NCI-H1417 (cell line): ENCODE measurements around the gene DENND1B.
"Not testable (repeated sequence)": the region's sequence is repeated elsewhere in the genome, so short reads cannot be mapped to it uniquely, and the experiment has no call there.

Source experiments
- DNase-seq, 3 experiments: peaks; one replicate each; lab custom pipeline; 2025; lab: John Stamatoyannopoulos, UW

Gene DENND1B

GRCh38 chr1:197783510-197783948, 8.2 kb upstream of the DENND1B start:
- DNase-seq = no peak

- DNase-seq = no peak
Measured at GRCh38 chr1:197782722-197783360, 7.6 kb upstream of the DENND1B start.

- no peak for DNase-seq
Measured at GRCh38 chr1:197781968-197782721, 6.9 kb upstream of the DENND1B start.

GRCh38 chr1:197779921-197780320, 4.6 kb upstream of the DENND1B start:
- DNase-seq = no peak

GRCh38 chr1:197778366-197778945, 3.2 kb upstream of the DENND1B start:
- no peak for DNase-seq

GRCh38 chr1:197776351-197777105, 1.2 kb upstream of the DENND1B start:
- peak in 1 of 3 experiments; percentile 29 for DNase-seq

GRCh38 chr1:197774466-197775281, 606 bp downstream of the DENND1B start:
- DNase-seq = peak in 2 of 3 experiments; percentile 80 to 87

GRCh38 chr1:197773856-197774255, 1.4 kb downstream of the DENND1B start:
- DNase-seq = no peak

GRCh38 chr1:197771904-197772556, 3.2 kb downstream of the DENND1B start:
- no peak for DNase-seq

- DNase-seq = no peak
Measured at GRCh38 chr1:197771386-197771785, 3.9 kb downstream of the DENND1B start.

- no peak for DNase-seq
Measured at GRCh38 chr1:197770243-197770642, 5.0 kb downstream of the DENND1B start.

- no peak for DNase-seq
Measured at GRCh38 chr1:197769287-197769686, 6.0 kb downstream of the DENND1B start.

- no peak for DNase-seq
Measured at GRCh38 chr1:197768014-197768805, 7.1 kb downstream of the DENND1B start.

- no peak for DNase-seq
Measured at GRCh38 chr1:197763769-197764168, 11.5 kb downstream of the DENND1B start.

GRCh38 chr1:197763307-197763706, 12.0 kb downstream of the DENND1B start:
- DNase-seq = no peak

- DNase-seq = no peak
Measured at GRCh38 chr1:197761654-197762053, 13.6 kb downstream of the DENND1B start.

- not testable (repeated sequence) for DNase-seq
Measured at GRCh38 chr1:197755553-197755952, 19.7 kb downstream of the DENND1B start.

GRCh38 chr1:197752652-197753164, 22.6 kb downstream of the DENND1B start:
- not testable (repeated sequence) for DNase-seq

- DNase-seq = no peak
Measured at GRCh38 chr1:197750366-197750765, 24.9 kb downstream of the DENND1B start.

GRCh38 chr1:197745911-197746310, 29.4 kb downstream of the DENND1B start:
- DNase-seq = no peak
